GM21786 (cell line): ENCODE results near the gene ADCY2.

Experiments
- ATAC-seq: cut with Tn5 transposase; IDR thresholded peaks from one replicate; pipeline ENCODE4 v1.9.1; 2021; ENCODE audit not compliant: unreplicated experiment

The ADCY2 gene

GRCh38 chr5:7501061-7501460 lies 105.1 kb downstream of the ADCY2 start:
- no peak for ATAC-seq

GRCh38 chr5:7503564-7503963 lies 107.6 kb downstream of the ADCY2 start:
- no peak for ATAC-seq

- ATAC-seq, result no peak
Measured at GRCh38 chr5:7515284-7515914, 119.5 kb downstream of the ADCY2 start.

GRCh38 chr5:7516253-7516652 lies 120.3 kb downstream of the ADCY2 start:
- no peak for ATAC-seq

GRCh38 chr5:7517006-7517405 lies 121.1 kb downstream of the ADCY2 start:
- ATAC-seq, result no peak

GRCh38 chr5:7518947-7519560 lies 123.1 kb downstream of the ADCY2 start:
- no peak for ATAC-seq

GRCh38 chr5:7519564-7519963 lies 123.6 kb downstream of the ADCY2 start:
- no peak for ATAC-seq

GRCh38 chr5:7529880-7530279 lies 133.9 kb downstream of the ADCY2 start:
- no peak for ATAC-seq

GRCh38 chr5:7533941-7534340 lies 138.0 kb downstream of the ADCY2 start:
- ATAC-seq, result no peak

- ATAC-seq, result no peak
Measured at GRCh38 chr5:7534505-7534904, 138.6 kb downstream of the ADCY2 start.

- no peak for ATAC-seq
Measured at GRCh38 chr5:7537573-7537972, 141.6 kb downstream of the ADCY2 start.

- ATAC-seq, result no peak
Measured at GRCh38 chr5:7539571-7539970, 143.6 kb downstream of the ADCY2 start.

GRCh38 chr5:7540736-7541485 lies 145.0 kb downstream of the ADCY2 start:
- no peak for ATAC-seq

- no peak for ATAC-seq
Measured at GRCh38 chr5:7541898-7542297, 146.0 kb downstream of the ADCY2 start.

GRCh38 chr5:7546555-7546954 lies 150.6 kb downstream of the ADCY2 start:
- ATAC-seq, result no peak

GRCh38 chr5:7548596-7548995 lies 152.7 kb downstream of the ADCY2 start:
- no peak for ATAC-seq

- no peak for ATAC-seq
Measured at GRCh38 chr5:7565559-7565958, 169.6 kb downstream of the ADCY2 start.

GRCh38 chr5:7576023-7576715 lies 180.2 kb downstream of the ADCY2 start:
- ATAC-seq, result no peak

GRCh38 chr5:7577381-7577780 lies 181.4 kb downstream of the ADCY2 start:
- no peak for ATAC-seq

- ATAC-seq, result no peak
Measured at GRCh38 chr5:7578071-7578470, 182.1 kb downstream of the ADCY2 start.

GRCh38 chr5:7584749-7585148 lies 188.8 kb downstream of the ADCY2 start:
- no peak for ATAC-seq

- ATAC-seq, result no peak
Measured at GRCh38 chr5:7585807-7586206, 189.9 kb downstream of the ADCY2 start.
